Stomach (tissue), 9 donors: ENCODE measurements around the gene ATAD2B. TPM values are rescaled to one million over a fixed set of nuclear protein-coding genes. Genes with fewer than 3 reads are reported as not detected.

ENCODE experiments used
- DNase-seq, 2 donors: peaks; one replicate each; pipeline versions ENCODE4 v3.0.0 to v3.0.0-alpha.2; 2013 to 2019
- H3K27ac ChIP-seq, 5 donors: fragments of 200-600 bp in 4 of 5; sonication (generic) in 4 of 5; one replicate each; pipeline ENCODE4 v1.5.1; 2013 to 2019; ENCODE audit warnings: mild to moderate bottlenecking in 1 of 5, moderate library complexity in 1 of 5
- H3K27me3 ChIP-seq, 3 donors: fragments of 200-600 bp; sonication (generic); one replicate each; pipeline ENCODE4 v1.5.1; 2017 to 2019; ENCODE audit warnings: mixed run types in 1 of 3
- H3K36me3 ChIP-seq, 4 donors: fragments of 200-600 bp; sonication (generic); 1 replicate in 3 of 4; 2 replicates in 1 of 4; pipeline ENCODE4 v1.5.1; 2016 to 2019
- H3K4me1 ChIP-seq, 4 donors: fragments of 200-600 bp; sonication (generic); one replicate each; pipeline ENCODE4 v1.5.1; 2016 to 2019
- H3K4me3 ChIP-seq, 4 donors: fragments of 200-600 bp; sonication (generic) in 3 of 4; one replicate each; pipeline ENCODE4 v1.5.1; 2016 to 2019; ENCODE audit warnings: mild to moderate bottlenecking in 1 of 4
- H3K9me3 ChIP-seq, 4 donors: fragments of 200-600 bp; sonication (generic); one replicate each; pipeline ENCODE4 v1.5.1; 2016 to 2019
- EP300 ChIP-seq: sonication (generic); formaldehyde crosslinking; IDR thresholded peaks from one replicate; pipeline ENCODE4 v1.6.1; 2017; ENCODE audit warnings: antibody characterized with exemption
- POLR2A ChIP-seq, 4 donors: fragments of 450-650 bp; IDR thresholded peaks; one replicate each; pipeline ENCODE4 v1.6.1; 2016; ENCODE audit warnings: antibody characterized with exemption in 4 of 4, control low read depth in 2 of 4, mild to moderate bottlenecking in 1 of 4, moderate library complexity in 1 of 4
- POLR2AphosphoS5 ChIP-seq, 3 donors: sonication (generic); formaldehyde crosslinking; IDR thresholded peaks; one replicate each; pipeline ENCODE4 v1.6.1; 2016; ENCODE audit warnings: antibody characterized with exemption in 3 of 3
- WGBS, 5 donors: extraction: QIAGEN DNeasy Blood & Tissue Kit in 3 of 5; methylation state at CpG; one replicate each; pipeline versions ENCODE4 v1.1.5 to v1.1.7; 2013 to 2018; 5-methylcytosine and 5-hydroxymethylcytosine counted together
- intact Hi-C: fragments of 100-400 bp; cut with DNase I; formaldehyde crosslinking; loops from one replicate; pipeline ENCODE4 v1.15.1; 2023; ENCODE audit warnings: low total_unique reads
- polyA plus RNA-seq, 3 donors: library from polyadenylated mRNA; stranded (reverse); fragments of 200-250 nt; gene quantifications; one replicate each; pipeline ENCODE4 v1.2.3, GENCODE V29; 2013
- total RNA-seq, 5 donors: library from RNA; depleted of rRNA; stranded (reverse); fragments of >200 nt; gene quantifications; one replicate each; pipeline versions ENCODE4 v1.1.0 to v1.2.3, GENCODE V29; 2014 to 2016
- TF ChIP-seq, protein P1 (sequence below), 7 experiments: fragments of 450-650 bp in 4 of 7; fragments of 200-600 bp in 3 of 7; sonication (generic) in 3 of 7; IDR thresholded peaks; one replicate each; pipeline ENCODE4 v1.5.1; 2016 to 2019; ENCODE audit warnings: antibody characterized with exemption in 7 of 7, control low read depth in 2 of 7, mild to moderate bottlenecking in 1 of 7
- donor health status: healthy with polysubstance abuse.
- donor health status: Bipolar disorder and iron deficiency.
- donor health status: healthy.

ATAD2B gene
- total and polyA plus RNA-seq, 8 donors = 2.0 to 67.0 (median 17.2) TPM

DNA sequence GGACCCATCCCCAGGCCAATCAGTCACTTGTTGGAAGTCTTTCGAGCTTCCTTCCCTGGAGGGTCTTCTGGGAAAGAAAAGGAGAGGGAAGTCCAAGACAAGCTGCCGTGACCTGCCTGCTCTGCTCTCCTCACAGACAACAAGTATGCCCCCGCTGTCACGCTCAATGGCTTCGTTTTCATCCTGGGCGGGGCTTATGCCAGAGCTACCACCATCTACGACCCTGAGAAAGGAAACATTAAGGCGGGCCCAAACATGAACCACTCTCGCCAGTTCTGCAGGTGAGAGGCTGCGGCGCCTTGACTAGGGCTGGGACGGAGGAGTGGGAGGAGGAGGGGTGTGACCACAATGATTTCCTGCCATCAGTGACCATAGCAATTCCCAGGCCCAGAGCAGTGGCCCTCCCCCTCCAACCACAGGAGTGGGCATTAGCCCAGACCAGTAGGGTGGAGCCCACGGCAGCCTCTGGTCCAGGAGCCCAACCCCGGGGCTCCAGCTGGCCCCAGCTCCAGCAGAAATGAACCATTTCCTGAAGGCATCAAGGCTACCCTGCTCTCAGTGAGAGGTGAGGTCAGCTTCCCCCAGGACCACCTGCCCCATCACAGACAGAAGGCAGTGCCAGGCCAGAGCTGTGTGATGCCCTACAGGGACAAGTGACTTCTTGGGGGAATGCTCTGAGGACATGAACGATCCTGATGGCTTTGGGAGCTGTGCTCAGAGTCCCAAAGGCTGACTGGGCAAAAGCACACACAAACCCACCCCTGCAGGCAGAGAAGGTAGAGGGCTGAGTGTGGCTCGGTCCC is 223.1 kb downstream of the ATAD2B start:
- Histone ChIP-seq H3K27ac (no peak overlapping the region), H3K4me3 (no peak overlapping the region), H3K27me3 (no peaks in the 10 kb centered on the region), H3K9me3 (no peaks in the 10 kb centered on the region), H3K36me3 (peaks cover 0 to 87% (median 57%) of the 10 kb centered on the region in 4 donors), H3K4me1 (peaks cover 0 to 19% (median 6%) of the 10 kb centered on the region in 4 donors)
- peak in 1 of 2 donors; percentile 2 for DNase-seq
- TF ChIP-seq, protein P1, sequence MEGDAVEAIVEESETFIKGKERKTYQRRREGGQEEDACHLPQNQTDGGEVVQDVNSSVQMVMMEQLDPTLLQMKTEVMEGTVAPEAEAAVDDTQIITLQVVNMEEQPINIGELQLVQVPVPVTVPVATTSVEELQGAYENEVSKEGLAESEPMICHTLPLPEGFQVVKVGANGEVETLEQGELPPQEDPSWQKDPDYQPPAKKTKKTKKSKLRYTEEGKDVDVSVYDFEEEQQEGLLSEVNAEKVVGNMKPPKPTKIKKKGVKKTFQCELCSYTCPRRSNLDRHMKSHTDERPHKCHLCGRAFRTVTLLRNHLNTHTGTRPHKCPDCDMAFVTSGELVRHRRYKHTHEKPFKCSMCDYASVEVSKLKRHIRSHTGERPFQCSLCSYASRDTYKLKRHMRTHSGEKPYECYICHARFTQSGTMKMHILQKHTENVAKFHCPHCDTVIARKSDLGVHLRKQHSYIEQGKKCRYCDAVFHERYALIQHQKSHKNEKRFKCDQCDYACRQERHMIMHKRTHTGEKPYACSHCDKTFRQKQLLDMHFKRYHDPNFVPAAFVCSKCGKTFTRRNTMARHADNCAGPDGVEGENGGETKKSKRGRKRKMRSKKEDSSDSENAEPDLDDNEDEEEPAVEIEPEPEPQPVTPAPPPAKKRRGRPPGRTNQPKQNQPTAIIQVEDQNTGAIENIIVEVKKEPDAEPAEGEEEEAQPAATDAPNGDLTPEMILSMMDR (IDR thresholded peaks at IDR 0.05) = no peak
- TF ChIP-seq EP300 (no peak), POLR2AphosphoS5 (IDR thresholded peaks at IDR 0.05) (no peak), POLR2A (IDR thresholded peaks at IDR 0.05) (no peak)
- 90 to 95% (median 93%) methylated on average over 15 to 16 of the region's 16 CpGs for WGBS, 5 donors
- intact Hi-C loops = no loop called here

DNA sequence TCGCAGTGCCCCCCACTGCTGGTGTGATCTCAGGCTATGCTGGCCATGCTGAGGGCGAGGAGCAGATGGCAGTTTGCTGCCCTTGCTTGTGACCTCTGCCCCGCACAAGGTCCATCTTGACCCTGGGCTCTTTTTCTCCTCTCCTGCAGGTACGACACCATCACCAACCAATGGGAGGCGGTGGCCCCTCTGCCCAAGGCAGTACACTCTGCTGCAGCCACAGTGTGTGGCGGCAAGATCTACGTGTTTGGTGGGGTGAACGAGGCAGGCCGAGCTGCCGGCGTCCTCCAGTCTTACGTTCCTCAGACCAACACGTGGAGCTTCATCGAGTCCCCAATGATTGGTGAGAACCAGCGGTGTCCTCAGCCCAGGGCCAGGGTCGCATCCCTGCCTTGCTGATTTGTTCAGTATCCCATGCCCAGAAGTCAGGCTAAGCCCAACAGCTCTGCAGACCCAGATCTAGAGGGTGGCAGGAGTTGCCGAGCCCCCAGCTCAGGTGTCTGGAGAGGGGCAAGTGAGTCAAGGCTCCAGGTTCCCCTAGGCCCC is 223.8 kb downstream of the ATAD2B start:
- peaks cover 0 to 80% (median 51%) of the 10 kb centered on the region in 4 donors for H3K36me3 ChIP-seq
- TF ChIP-seq EP300 = no peak
- TF ChIP-seq POLR2AphosphoS5 (IDR thresholded peaks at IDR 0.05) = no peak
- TF ChIP-seq POLR2A (IDR thresholded peaks at IDR 0.05) = no peak
- TF ChIP-seq, protein P1 (IDR thresholded peaks at IDR 0.05) = no peak
- no peak overlapping the region for H3K27ac ChIP-seq
- H3K27me3 ChIP-seq = no peaks in the 10 kb centered on the region
- H3K4me3 ChIP-seq = no peak overlapping the region
- H3K9me3 ChIP-seq = no peaks in the 10 kb centered on the region
- H3K4me1 ChIP-seq = peaks cover under 1 to 25% (median 10%) of the 10 kb centered on the region in 4 donors
- 96 to 100% (median 97%) methylated on average over 7 to 17 of the region's 17 CpGs for WGBS, 5 donors
- DNase-seq = peak in 1 of 2 donors; percentile 0
- intact Hi-C loops = no loop called here

DNA sequence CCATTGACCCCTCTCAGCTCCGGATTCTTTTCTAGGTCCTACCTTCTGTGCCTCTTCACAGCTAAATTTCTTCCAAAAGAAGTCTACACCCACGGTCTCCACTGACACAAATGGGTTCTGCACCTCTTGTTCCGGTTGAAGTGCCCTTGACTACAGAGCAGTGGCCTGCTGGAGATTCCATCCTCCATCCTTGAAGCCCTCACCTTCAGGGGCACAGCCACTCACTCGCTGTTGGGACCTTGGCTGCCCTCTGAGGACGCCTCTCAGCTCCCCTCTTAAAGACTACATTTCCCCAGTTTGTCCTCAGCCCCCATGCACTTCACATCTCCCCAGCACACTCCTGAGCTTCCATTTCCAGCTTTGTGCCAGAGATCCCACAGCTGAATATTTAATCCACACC is 226.3 kb downstream of the ATAD2B start:
- H3K4me1 ChIP-seq = peaks cover 6 to 21% (median 11%) of the 10 kb centered on the region in 4 donors
- H3K4me3 ChIP-seq = no peak overlapping the region
- no peaks in the 10 kb centered on the region for H3K27me3 ChIP-seq
- no peaks in the 10 kb centered on the region for H3K9me3 ChIP-seq
- DNase-seq = no peak
- no peak overlapping the region for H3K27ac ChIP-seq
- WGBS, 5 donors = 87 to 96% (median 92%) methylated on average over 5 of the region's 5 CpGs
- TF ChIP-seq POLR2AphosphoS5 (IDR thresholded peaks at IDR 0.05) (no peak), EP300 (no peak), POLR2A (IDR thresholded peaks at IDR 0.05) (no peak)
- TF ChIP-seq, protein P1 (IDR thresholded peaks at IDR 0.05) = no peak
- intact Hi-C loops = no loop called here
- peaks cover 0 to 68% (median 38%) of the 10 kb centered on the region in 4 donors for H3K36me3 ChIP-seq

DNA sequence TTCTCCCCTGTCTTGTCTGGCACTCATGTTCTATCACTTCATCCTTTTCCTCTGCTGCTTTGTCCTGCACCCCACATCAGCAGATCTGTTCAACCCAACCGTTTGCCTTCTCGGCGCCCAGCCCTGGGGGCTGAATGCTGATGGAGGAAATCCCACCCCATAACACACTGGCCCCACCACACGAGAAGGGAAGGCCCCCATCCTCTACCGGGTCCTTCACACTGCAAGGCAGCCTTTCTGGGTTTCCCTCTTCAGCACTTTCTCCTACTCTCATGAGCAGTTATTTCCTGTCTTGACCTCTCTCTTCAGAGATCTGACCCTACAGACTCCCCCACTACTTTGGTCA is 227.4 kb downstream of the ATAD2B start:
- Histone ChIP-seq H3K27me3 (no peaks in the 10 kb centered on the region), H3K9me3 (no peaks in the 10 kb centered on the region), H3K27ac (peak overlapping the region in 3 of 5 donors; percentile 11 to 47 (median 25)), H3K4me3 (no peak overlapping the region), H3K36me3 (peaks cover 0 to 68% (median 37%) of the 10 kb centered on the region in 4 donors), H3K4me1 (peaks cover 6 to 21% (median 11%) of the 10 kb centered on the region in 4 donors)
- 90 to 97% (median 94%) methylated on average over 5 of the region's 5 CpGs for WGBS, 5 donors
- TF ChIP-seq, protein P1 (IDR thresholded peaks at IDR 0.05) = no peak
- TF ChIP-seq EP300 = no peak
- no peak for TF ChIP-seq POLR2AphosphoS5 (IDR thresholded peaks at IDR 0.05)
- no peak for TF ChIP-seq POLR2A (IDR thresholded peaks at IDR 0.05)
- intact Hi-C loops = no loop called here
- DNase-seq = no peak
